ENCODE results near the gene MARCO. TPM values are rescaled to one million over a fixed set of nuclear protein-coding genes. Genes with fewer than 3 reads are reported as not detected.
A peak's percentile ranks its signal among the peaks of the same experiment; 100 is the strongest.

Gene MARCO
- total RNA-seq, 1 donor from 2014 or later: 1.1 TPM

DNA sequence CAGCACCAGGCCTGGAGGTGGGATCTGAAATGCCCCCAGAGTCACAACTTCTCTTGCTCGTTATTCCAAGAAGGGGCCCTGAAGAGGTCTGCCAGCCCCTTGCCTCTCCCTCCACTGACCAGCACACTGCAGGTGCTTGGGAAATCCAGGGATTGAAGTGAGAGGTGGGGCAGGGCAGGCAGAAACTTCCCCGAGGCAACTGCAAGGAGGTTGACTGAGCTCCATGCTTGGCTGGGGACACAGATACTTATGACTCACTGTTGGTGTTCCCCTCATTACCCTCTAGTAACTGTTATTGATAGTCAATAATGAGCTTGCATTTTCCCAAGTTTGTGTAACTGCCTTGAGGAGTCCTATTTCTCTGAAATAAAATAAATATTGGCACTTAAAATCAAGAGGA, 47.5 kb downstream of the MARCO start:
- no peaks in the 10 kb centered on the region for H3K36me3 Mint-ChIP-seq
- no peaks in the 10 kb centered on the region for H3K9me3 Mint-ChIP-seq
- no peak overlapping the region for H3K4me3 Mint-ChIP-seq
- no peaks in the 10 kb centered on the region for H3K4me1 Mint-ChIP-seq (ENCODE audit: unreplicated experiment)
- H3K27ac Mint-ChIP-seq: no peak overlapping the region
- peaks cover 19% of the 10 kb centered on the region for H3K27me3 Mint-ChIP-seq
- DNase-seq (ENCODE audit: extremely low spot score, unreplicated experiment): peak; percentile 47
- TF ChIP-seq, protein P1, sequence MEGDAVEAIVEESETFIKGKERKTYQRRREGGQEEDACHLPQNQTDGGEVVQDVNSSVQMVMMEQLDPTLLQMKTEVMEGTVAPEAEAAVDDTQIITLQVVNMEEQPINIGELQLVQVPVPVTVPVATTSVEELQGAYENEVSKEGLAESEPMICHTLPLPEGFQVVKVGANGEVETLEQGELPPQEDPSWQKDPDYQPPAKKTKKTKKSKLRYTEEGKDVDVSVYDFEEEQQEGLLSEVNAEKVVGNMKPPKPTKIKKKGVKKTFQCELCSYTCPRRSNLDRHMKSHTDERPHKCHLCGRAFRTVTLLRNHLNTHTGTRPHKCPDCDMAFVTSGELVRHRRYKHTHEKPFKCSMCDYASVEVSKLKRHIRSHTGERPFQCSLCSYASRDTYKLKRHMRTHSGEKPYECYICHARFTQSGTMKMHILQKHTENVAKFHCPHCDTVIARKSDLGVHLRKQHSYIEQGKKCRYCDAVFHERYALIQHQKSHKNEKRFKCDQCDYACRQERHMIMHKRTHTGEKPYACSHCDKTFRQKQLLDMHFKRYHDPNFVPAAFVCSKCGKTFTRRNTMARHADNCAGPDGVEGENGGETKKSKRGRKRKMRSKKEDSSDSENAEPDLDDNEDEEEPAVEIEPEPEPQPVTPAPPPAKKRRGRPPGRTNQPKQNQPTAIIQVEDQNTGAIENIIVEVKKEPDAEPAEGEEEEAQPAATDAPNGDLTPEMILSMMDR (conservative IDR thresholded peaks at IDR 0.05): no peak

DNA sequence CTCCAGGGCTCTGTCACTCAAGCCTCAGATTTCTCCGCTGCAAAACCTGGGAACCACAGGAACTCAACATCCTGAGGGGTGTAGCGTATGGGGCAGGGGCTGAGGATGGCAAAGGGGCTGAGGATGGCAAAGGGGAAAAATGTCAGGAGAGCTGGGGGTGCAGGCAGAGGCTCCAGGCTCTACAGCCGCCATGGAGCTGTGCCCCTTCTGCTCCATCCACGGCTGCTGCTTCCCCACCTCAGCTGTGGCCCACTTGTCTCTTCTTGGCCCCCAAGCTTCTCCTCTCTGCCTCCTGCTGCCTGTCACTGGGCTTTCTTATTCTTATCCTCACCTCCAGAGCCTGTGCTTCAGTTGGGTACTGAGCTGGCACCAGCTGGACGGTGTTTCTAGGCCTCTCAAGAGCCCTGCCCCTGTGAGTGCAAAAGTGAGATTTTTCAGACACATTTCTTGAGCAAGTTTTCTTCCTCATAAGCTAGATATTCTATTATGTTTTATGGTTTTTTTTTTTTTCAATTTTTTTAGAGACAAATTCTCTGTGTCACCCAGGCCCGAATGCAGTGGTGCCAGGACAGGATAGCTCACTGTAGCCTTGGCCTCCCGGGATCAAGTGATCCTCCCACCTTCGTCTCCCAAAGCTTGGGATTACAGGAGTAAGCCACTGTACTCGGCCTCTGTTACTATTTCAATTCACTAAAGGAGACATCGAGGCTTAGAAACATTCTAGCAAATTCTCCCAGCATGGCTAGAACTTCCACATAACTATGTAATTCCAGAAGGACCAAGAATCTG, 49.0 kb downstream of the MARCO start:
- H3K4me1 Mint-ChIP-seq (ENCODE audit: unreplicated experiment): no peaks in the 10 kb centered on the region
- no peak overlapping the region for H3K27ac Mint-ChIP-seq
- no peaks in the 10 kb centered on the region for H3K9me3 Mint-ChIP-seq
- TF ChIP-seq, protein P1 (conservative IDR thresholded peaks at IDR 0.05): no peak
- no peaks in the 10 kb centered on the region for H3K36me3 Mint-ChIP-seq
- peak; percentile 24 for DNase-seq (ENCODE audit: extremely low spot score, unreplicated experiment)
- H3K4me3 Mint-ChIP-seq: no peak overlapping the region
- peaks cover 16% of the 10 kb centered on the region for H3K27me3 Mint-ChIP-seq

DNA sequence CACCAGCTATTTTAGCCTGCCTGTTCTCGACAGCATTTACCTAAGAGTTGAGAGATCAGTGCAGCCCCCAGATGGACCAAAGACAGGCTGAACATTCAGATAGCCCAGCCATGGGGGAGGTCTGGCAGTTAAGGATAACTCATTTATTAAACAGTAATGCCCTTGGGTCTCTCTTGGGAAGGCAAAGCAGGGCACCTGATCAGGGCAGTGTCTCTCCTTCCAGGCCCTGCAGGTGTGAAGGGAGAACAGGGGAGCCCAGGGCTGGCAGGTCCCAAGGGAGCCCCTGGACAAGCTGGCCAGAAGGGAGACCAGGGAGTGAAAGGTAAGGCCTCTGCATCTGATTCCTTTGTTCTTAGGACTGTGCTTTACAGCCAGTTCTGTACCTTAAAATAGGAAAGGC, 49.6 kb downstream of the MARCO start:
- Mint-ChIP-seq H3K4me1 (ENCODE audit: unreplicated experiment) (no peaks in the 10 kb centered on the region), H3K36me3 (no peaks in the 10 kb centered on the region), H3K9me3 (no peaks in the 10 kb centered on the region), H3K27me3 (peaks cover 16% of the 10 kb centered on the region), H3K4me3 (no peak overlapping the region), H3K27ac (no peak overlapping the region)
- TF ChIP-seq, protein P1 (conservative IDR thresholded peaks at IDR 0.05): no peak
- peak; percentile 32 for DNase-seq (ENCODE audit: extremely low spot score, unreplicated experiment)

DNA sequence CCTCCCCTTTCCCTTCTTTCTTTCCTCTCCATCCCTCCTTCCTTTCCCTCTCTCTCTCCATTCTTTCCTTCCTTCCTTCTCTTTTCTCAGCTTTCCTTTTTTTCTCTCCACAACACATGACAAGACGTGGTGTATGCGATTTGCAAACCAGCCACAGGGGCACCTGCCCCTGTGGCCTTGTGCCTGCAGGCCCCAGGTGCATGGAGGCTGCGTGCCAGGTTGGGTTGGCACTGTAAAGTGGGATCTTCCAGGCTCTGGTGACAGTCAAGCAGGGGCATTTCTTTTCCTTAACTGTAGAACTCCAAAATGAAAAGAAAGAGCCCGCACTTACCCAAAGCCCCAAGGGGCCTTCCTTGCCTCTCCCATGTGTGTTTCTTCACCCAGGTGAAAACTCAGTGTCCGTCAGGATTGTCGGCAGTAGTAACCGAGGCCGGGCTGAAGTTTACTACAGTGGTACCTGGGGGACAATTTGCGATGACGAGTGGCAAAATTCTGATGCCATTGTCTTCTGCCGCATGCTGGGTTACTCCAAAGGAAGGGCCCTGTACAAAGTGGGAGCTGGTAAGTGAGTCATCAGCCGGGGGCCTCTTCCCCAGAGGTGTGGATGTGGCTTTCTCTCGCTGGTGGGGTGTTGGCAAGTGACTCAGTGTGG, 50.9 kb downstream of the MARCO start:
- TF ChIP-seq, protein P1 (conservative IDR thresholded peaks at IDR 0.05): no peak
- H3K27ac Mint-ChIP-seq: no peak overlapping the region
- no peaks in the 10 kb centered on the region for H3K9me3 Mint-ChIP-seq
- no peaks in the 10 kb centered on the region for H3K36me3 Mint-ChIP-seq
- peaks cover 9% of the 10 kb centered on the region for H3K27me3 Mint-ChIP-seq
- no peaks in the 10 kb centered on the region for H3K4me1 Mint-ChIP-seq (ENCODE audit: unreplicated experiment)
- no peak overlapping the region for H3K4me3 Mint-ChIP-seq
- peak; percentile 42 for DNase-seq (ENCODE audit: extremely low spot score, unreplicated experiment)

DNA sequence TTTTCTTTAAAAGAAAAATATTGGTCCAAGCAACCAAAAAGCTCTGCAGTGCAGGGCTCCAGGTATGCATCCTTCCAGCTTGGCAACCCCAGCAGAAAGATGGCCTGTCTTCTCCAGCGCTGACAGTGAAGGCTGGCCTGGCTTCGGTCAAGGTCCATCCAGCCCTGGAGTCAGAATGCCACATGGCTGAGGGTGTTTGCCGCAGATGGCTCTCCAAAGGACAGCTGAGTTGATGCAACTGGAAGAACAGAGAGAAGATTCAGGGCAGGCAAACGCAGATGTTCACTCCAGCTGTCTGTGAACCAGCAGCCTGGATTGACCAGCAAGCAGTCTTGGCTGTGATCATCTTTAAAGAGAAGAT, 51.4 kb downstream of the MARCO start:
- peak; percentile 54 for DNase-seq (ENCODE audit: extremely low spot score, unreplicated experiment)
- no peaks in the 10 kb centered on the region for H3K4me1 Mint-ChIP-seq (ENCODE audit: unreplicated experiment)
- H3K27ac Mint-ChIP-seq: no peak overlapping the region
- H3K36me3 Mint-ChIP-seq: no peaks in the 10 kb centered on the region
- TF ChIP-seq, protein P1 (conservative IDR thresholded peaks at IDR 0.05): no peak
- no peak overlapping the region for H3K4me3 Mint-ChIP-seq
- H3K9me3 Mint-ChIP-seq: no peaks in the 10 kb centered on the region
- peaks cover 7% of the 10 kb centered on the region for H3K27me3 Mint-ChIP-seq

Measured in type B pancreatic cell (in vitro differentiated cells).